Measurements from ENCODE around the gene RAPGEF2. TPM values are rescaled to one million over a fixed set of nuclear protein-coding genes. Genes with fewer than 3 reads are reported as not detected.
A peak's percentile ranks its signal among the peaks of the same experiment; 100 is the strongest.

RAPGEF2 gene
- total and polyA plus RNA-seq, 2 donors (not counting 3 experiments of a cell fraction or from before 2014, with no cell fraction given): 28.7 to 55.2 TPM

GRCh38 chr4:159193046-159193620 lies 90.3 kb downstream of the RAPGEF2 start:
- DNase-seq (ENCODE audit: low read depth, low spot score) (peak; percentile 86), FAIRE-seq (peak; percentile 28)
- H3K9me3 ChIP-seq (replicated peaks; ENCODE audit: control insufficient read depth, insufficient read depth, low read length): no peaks in the 10 kb centered on the region
- peaks cover 6% of the 10 kb centered on the region for H3K79me2 ChIP-seq (ENCODE audit: control insufficient read depth, insufficient read depth, low read length)
- no peak overlapping the region for H3K4me3 ChIP-seq (replicated peaks in 1 of 3; ENCODE audit: insufficient read depth in 1 of 3, low read depth in 1 of 3, low read length in 3 of 3)
- H3K27me3 ChIP-seq (ENCODE audit: control insufficient read depth in 2 of 2, insufficient read depth in 2 of 2, low read length in 2 of 2): no peaks in the 10 kb centered on the region
- POLR2A ChIA-PET: no interaction called here
- no peak for TF ChIP-seq CTCF (IDR thresholded peaks at IDR 0.05; ENCODE audit: extremely low read depth in 1 of 2, insufficient read depth in 1 of 2, low read depth in 1 of 2, low read length in 2 of 2)
- TF ChIP-seq EZH2 (IDR thresholded peaks at IDR 0.05; ENCODE audit: borderline replicate concordance, low read depth, low read length, severe bottlenecking): no peak
- no peak for TF ChIP-seq MAX (IDR thresholded peaks at IDR 0.05; ENCODE audit: insufficient read depth, insufficient read length)
- no peak for TF ChIP-seq POLR2A (IDR thresholded peaks at IDR 0.05; ENCODE audit: low read depth, low read length)
- no peak for TF ChIP-seq POLR2AphosphoS5 (IDR thresholded peaks at IDR 0.05; ENCODE audit: insufficient read depth, low read depth, low read length)
- no peak for TF ChIP-seq FOS (IDR thresholded peaks at IDR 0.05; ENCODE audit: borderline replicate concordance, insufficient read depth, low read length)
- TF ChIP-seq MYC (IDR thresholded peaks at IDR 0.05; ENCODE audit: low read depth, low read length): no peak
- no peak overlapping the region for H3K27ac ChIP-seq (ENCODE audit: insufficient read depth, low read depth, low read length)
- H4K20me1 ChIP-seq (replicated peaks; ENCODE audit: control insufficient read depth, extremely low read depth, insufficient read depth, low read length): no peaks in the 10 kb centered on the region
- CTCF ChIA-PET: interaction anchor here (1.9 to 6.2 kb wide), 3 partner anchors 9 to 336 kb away, joined by 7 to 35 read pairs (median 34); no protein-coding TSS in a partner anchor
- no peaks in the 10 kb centered on the region for H3K9me1 ChIP-seq (replicated peaks; ENCODE audit: control insufficient read depth, extremely low read depth, insufficient read depth, low read length)
- dilution Hi-C loops (cut with MboI; ENCODE audit: extremely low pct_ligation_motif_present, low sequenced_read_pairs): no loop called here
- H3K9ac ChIP-seq (replicated peaks; ENCODE audit: extremely low read depth, insufficient read depth, low read length): no peak overlapping the region
- no peaks in the 10 kb centered on the region for H3K36me3 ChIP-seq (ENCODE audit: control insufficient read depth in 2 of 2, extremely low read depth in 1 of 2, insufficient read depth in 2 of 2, low read length in 2 of 2)
- H2AFZ ChIP-seq (ENCODE audit: low read depth, low read length): no peak overlapping the region
- peaks cover 21% of the 10 kb centered on the region for H3K4me1 ChIP-seq (ENCODE audit: control insufficient read depth, extremely low read depth, insufficient read depth, low read length)
- peak overlapping the region; percentile 7 for H3K4me2 ChIP-seq (ENCODE audit: insufficient read depth, low read length)
- intact Hi-C loops (cut with micrococcal nuclease): loop anchor here (5.0 kb wide), 1 partner anchor 471 kb away; the partner anchor contains the start of gene PPID
- BruUV-seq (replicated peaks): no TSS peak
